ENCODE results near the gene PGAM5. TPM values are rescaled to one million over a fixed set of nuclear protein-coding genes. Genes with fewer than 3 reads are reported as not detected.

PGAM5 gene
- total RNA-seq, 1 experiment from 2014 or later: 112 TPM

DNA sequence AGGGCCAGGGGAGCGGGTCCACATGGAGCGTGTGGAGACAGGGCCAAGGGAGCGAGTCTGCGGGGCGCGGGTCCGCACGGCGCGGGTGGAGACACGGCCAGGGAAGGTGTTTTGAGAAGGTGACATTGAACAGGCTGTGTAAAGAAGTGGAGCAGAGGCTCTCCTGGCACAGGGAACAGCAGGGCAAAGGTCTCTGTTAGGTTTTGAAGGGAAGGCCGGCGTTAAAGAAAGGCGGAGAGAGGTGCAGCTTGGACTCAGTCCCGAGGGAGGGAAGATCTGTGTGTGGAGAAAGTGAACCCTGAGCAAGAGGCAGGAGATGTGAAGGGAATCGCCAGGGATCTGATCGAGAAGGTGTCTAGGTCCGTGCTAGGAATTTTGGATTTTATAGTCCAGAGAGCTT lies 21.4 kb upstream of the PGAM5 start:
- no peaks in the 10 kb centered on the region; a peak in 1 of 5 replicates for H3K9me3 Mint-ChIP-seq
- peaks cover 7% of the 10 kb centered on the region for H3K27me3 ChIP-seq (ENCODE audit: insufficient read depth, low read length)
- no peak overlapping the region for H2BK12ac ChIP-seq (ENCODE audit: insufficient read length, low read depth, low read length)
- TF ChIP-seq, protein P1, sequence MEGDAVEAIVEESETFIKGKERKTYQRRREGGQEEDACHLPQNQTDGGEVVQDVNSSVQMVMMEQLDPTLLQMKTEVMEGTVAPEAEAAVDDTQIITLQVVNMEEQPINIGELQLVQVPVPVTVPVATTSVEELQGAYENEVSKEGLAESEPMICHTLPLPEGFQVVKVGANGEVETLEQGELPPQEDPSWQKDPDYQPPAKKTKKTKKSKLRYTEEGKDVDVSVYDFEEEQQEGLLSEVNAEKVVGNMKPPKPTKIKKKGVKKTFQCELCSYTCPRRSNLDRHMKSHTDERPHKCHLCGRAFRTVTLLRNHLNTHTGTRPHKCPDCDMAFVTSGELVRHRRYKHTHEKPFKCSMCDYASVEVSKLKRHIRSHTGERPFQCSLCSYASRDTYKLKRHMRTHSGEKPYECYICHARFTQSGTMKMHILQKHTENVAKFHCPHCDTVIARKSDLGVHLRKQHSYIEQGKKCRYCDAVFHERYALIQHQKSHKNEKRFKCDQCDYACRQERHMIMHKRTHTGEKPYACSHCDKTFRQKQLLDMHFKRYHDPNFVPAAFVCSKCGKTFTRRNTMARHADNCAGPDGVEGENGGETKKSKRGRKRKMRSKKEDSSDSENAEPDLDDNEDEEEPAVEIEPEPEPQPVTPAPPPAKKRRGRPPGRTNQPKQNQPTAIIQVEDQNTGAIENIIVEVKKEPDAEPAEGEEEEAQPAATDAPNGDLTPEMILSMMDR (conservative IDR thresholded peaks at IDR 0.05): no peak
- H3K56ac ChIP-seq (ENCODE audit: insufficient read length, low read depth, low read length): no peak overlapping the region
- H3K4me3 Mint-ChIP-seq: peak overlapping the region; percentile 63 to 64
- peaks cover 5% of the 10 kb centered on the region for H3K23me2 ChIP-seq (ENCODE audit: insufficient read length, low read depth, low read length, poor library complexity, severe bottlenecking)
- no peak overlapping the region for H4K91ac ChIP-seq (ENCODE audit: insufficient read length, low read depth, low read length)
- no peak for DNase-seq
- H3K4me1 Mint-ChIP-seq: peaks cover 15 to 20% of the 10 kb centered on the region in 2 experiments
- no peaks in the 10 kb centered on the region for H4K20me1 ChIP-seq (ENCODE audit: control insufficient read depth, insufficient read depth, insufficient read length)
- H3K9ac ChIP-seq (ENCODE audit: extremely low read depth, insufficient read length, low read length): no peak overlapping the region
- H3K23ac ChIP-seq (ENCODE audit: insufficient read length, low read depth, low read length): no peak overlapping the region
- no peak overlapping the region for H2BK5ac ChIP-seq (ENCODE audit: insufficient read length, low read length)
- H3K4me2 ChIP-seq (ENCODE audit: insufficient read depth, insufficient read length, low read length): peak overlapping the region; percentile 8
- H2BK15ac ChIP-seq (ENCODE audit: low read depth, low read length): no peak overlapping the region
- peaks cover 8% of the 10 kb centered on the region; the same call in 1 of the 2 replicates for H3K79me2 ChIP-seq (ENCODE audit: insufficient read depth, low read length)
- H2BK120ac ChIP-seq (ENCODE audit: low read depth, low read length, poor library complexity, severe bottlenecking): no peak overlapping the region
- no peaks in the 10 kb centered on the region for H3K9me3 ChIP-seq (ENCODE audit: control insufficient read depth, low read depth, low read length)
- no peaks in the 10 kb centered on the region for H3K79me1 ChIP-seq (ENCODE audit: insufficient read depth, low read depth, low read length, poor library complexity, severe bottlenecking)
- H3K14ac ChIP-seq (ENCODE audit: insufficient read depth, low read length): no peak overlapping the region
- H3K27ac ChIP-seq (ENCODE audit: insufficient read length, low read depth, low read length): no peak overlapping the region
- H3K36me3 Mint-ChIP-seq (ENCODE audit: insufficient read depth in 1 of 3, low read depth in 3 of 3): peaks cover 12 to 25% (median 20%) of the 10 kb centered on the region in 3 experiments; a peak in 6 of 7 replicates
- H3K4me1 ChIP-seq (ENCODE audit: insufficient read depth, low read length): no peaks in the 10 kb centered on the region; the same call in 1 of the 2 replicates
- H3T11ph ChIP-seq (ENCODE audit: low read length): no peak overlapping the region
- H2BK20ac ChIP-seq (ENCODE audit: low read depth, low read length, poor library complexity, severe bottlenecking): no peak overlapping the region
- no peak overlapping the region for H4K5ac ChIP-seq (ENCODE audit: insufficient read length, low read depth, low read length)
- no peak overlapping the region for H2AFZ ChIP-seq (ENCODE audit: low read length)
- no peak overlapping the region for H4K8ac ChIP-seq (replicated peaks; ENCODE audit: insufficient read length, low read depth, low read length)
- no peak overlapping the region for H3K27ac Mint-ChIP-seq
- no CpG with 5 or more reads among the region's 18 CpGs for WGBS (ENCODE audit: extremely low coverage, insufficient read length, low lambda C conversion rate)
- no peak overlapping the region for H3K4ac ChIP-seq (ENCODE audit: low read depth, low read length)
- H3K27me3 Mint-ChIP-seq (ENCODE audit: low read depth): peaks cover 6% of the 10 kb centered on the region
- no peak overlapping the region for H2AK5ac ChIP-seq (ENCODE audit: insufficient read length, low read length)
- no peak overlapping the region for H3K18ac ChIP-seq (ENCODE audit: insufficient read length, low read depth, low read length)

All from H9 (cell line).